H1 (cell line): ENCODE results near the gene ARAP3. TPM values are rescaled to one million over a fixed set of nuclear protein-coding genes. Genes with fewer than 3 reads are reported as not detected.

Experiments
- CTCF ChIA-PET: fragments of 300-600 bp; sonication (Branson Sonifier 250); formaldehyde crosslinking; loops from one replicate; lab custom pipeline; 2021; ENCODE audit not compliant: partially characterized antibody; lab: Charles Lee
- POLR2A ChIA-PET: fragments of 300-600 bp; sonication (Branson Sonifier 250); formaldehyde crosslinking; loops from one replicate; lab custom pipeline; 2021; ENCODE audit warnings: inconsistent platforms; ENCODE audit not compliant: partially characterized antibody; lab: Charles Lee
- DNase-seq, 2 experiments: peaks; one replicate each; pipeline versions ENCODE4 v3.0.0 to v3.0.0-alpha.2; 2010 to 2022; ENCODE audit warnings: low spot score in 2 of 2, low read depth in 1 of 2, mixed read lengths in 1 of 2
- FAIRE-seq: peaks from 2 replicates; lab custom pipeline; 2011; peaks lifted over from hg19 to GRCh38; lab: Jason Lieb, UNC
- H2AFZ ChIP-seq: 2 replicates; pipeline ENCODE4 v1.8.1; 2012; ENCODE audit warnings: low read length, inconsistent platforms
- H2AK5ac ChIP-seq: 2 replicates; pipeline ENCODE4 v1.6.1; 2013; ENCODE audit warnings: low read depth, low read length
- H2BK120ac ChIP-seq: replicated peaks from 2 replicates; pipeline ENCODE3; 2013; ENCODE audit warnings: low read depth, low read length, inconsistent platforms
- H2BK12ac ChIP-seq: 2 replicates; pipeline ENCODE4 v1.6.1; 2013; ENCODE audit warnings: low read depth, low read length
- H2BK15ac ChIP-seq: 2 replicates; pipeline ENCODE4 v1.6.1; 2013; ENCODE audit warnings: low read length
- H2BK20ac ChIP-seq: 2 replicates; pipeline ENCODE4 v1.6.1; 2013; ENCODE audit warnings: low read length
- H2BK5ac ChIP-seq: 2 replicates; pipeline ENCODE4 v1.6.1; 2013; ENCODE audit warnings: low read depth, low read length
- H3K14ac ChIP-seq: 2 replicates; pipeline ENCODE4 v1.6.1; 2013; ENCODE audit warnings: inconsistent platforms; ENCODE audit not compliant: insufficient read length
- H3K18ac ChIP-seq: 2 replicates; pipeline ENCODE4 v1.6.1; 2013; ENCODE audit warnings: low read length; ENCODE audit errors: extremely low read depth
- H3K23ac ChIP-seq: 2 replicates; pipeline ENCODE4 v1.6.1; 2013; ENCODE audit warnings: inconsistent platforms; ENCODE audit not compliant: insufficient read length
- H3K23me2 ChIP-seq: 2 replicates; pipeline ENCODE4 v1.6.1; 2013; ENCODE audit warnings: low read depth, low read length
- H3K27ac ChIP-seq: 2 replicates; pipeline ENCODE4 v1.6.1; 2011; ENCODE audit warnings: low read depth, low read length, inconsistent platforms
- H3K27me3 ChIP-seq, 4 experiments: replicated peaks in 1 of 4; 1 replicate in 1 of 4; 2 replicates in 3 of 4; pipeline versions ENCODE4 v1.6.1 to v1.8.1; 2011 to 2013; ENCODE audit warnings: low read length in 3 of 4, mild to moderate bottlenecking in 3 of 4, inconsistent platforms in 2 of 4, mixed read lengths in 2 of 4, moderate library complexity in 1 of 4; ENCODE audit not compliant: control insufficient read depth in 3 of 4, insufficient read depth in 3 of 4; ENCODE audit errors: extremely low read depth in 1 of 4
- H3K36me3 ChIP-seq, 4 experiments: 2 replicates each; pipeline versions ENCODE4 v1.6.1 to v1.8.1; 2011 to 2013; ENCODE audit warnings: mild to moderate bottlenecking in 4 of 4, low read length in 3 of 4, moderate library complexity in 2 of 4, control low read depth in 1 of 4, inconsistent platforms in 1 of 4; ENCODE audit not compliant: insufficient read depth in 4 of 4, control insufficient read depth in 2 of 4
- H3K4ac ChIP-seq: replicated peaks from 2 replicates; pipeline ENCODE3; 2013; ENCODE audit warnings: low read length, low read depth, mixed read lengths, inconsistent platforms; ENCODE audit not compliant: insufficient read length
- H3K4me1 ChIP-seq, 4 experiments: replicated peaks in 1 of 4; 1 replicate in 1 of 4; 2 replicates in 3 of 4; pipeline versions ENCODE4 v1.6.1 to v1.8.1; 2011 to 2013; ENCODE audit warnings: low read length in 3 of 4, inconsistent platforms in 2 of 4, mixed read lengths in 1 of 4; ENCODE audit not compliant: insufficient read depth in 4 of 4, control insufficient read depth in 3 of 4
- H3K4me2 ChIP-seq, 2 experiments: 2 replicates each; pipeline versions ENCODE4 v1.6.1 to v1.8.1; 2011 to 2013; ENCODE audit warnings: low read depth in 2 of 2, low read length in 2 of 2, control low read depth in 1 of 2, inconsistent platforms in 1 of 2, mild to moderate bottlenecking in 1 of 2; ENCODE audit not compliant: insufficient read depth in 1 of 2
- H3K4me3 ChIP-seq, 4 experiments: fragments of 200-600, 300-600 bp in 1 of 4; sonication (generic), shearing (Covaris generic), sonication (Bioruptor Twin) in 1 of 4; 2 replicates each; pipeline versions ENCODE4 v1.5.1 to v1.8.1; 2011 to 2016; ENCODE audit warnings: low read length in 4 of 4, low read depth in 3 of 4, control low read depth in 2 of 4, inconsistent platforms in 2 of 4, mild to moderate bottlenecking in 2 of 4, mixed read lengths in 1 of 4, moderate library complexity in 1 of 4; ENCODE audit not compliant: insufficient read depth in 2 of 4; ENCODE audit errors: extremely low read depth in 1 of 4
- H3K56ac ChIP-seq: replicated peaks from 2 replicates; pipeline ENCODE3; 2013; ENCODE audit warnings: low read depth, mild to moderate bottlenecking, mixed read lengths, low read length, inconsistent platforms; ENCODE audit not compliant: insufficient read length
- H3K79me1 ChIP-seq: 2 replicates; pipeline ENCODE4 v1.6.1; 2013; ENCODE audit warnings: low read depth, low read length, control low read depth
- H3K79me2 ChIP-seq, 2 experiments: 2 replicates each; pipeline versions ENCODE4 v1.6.1 to v1.8.1; 2012 to 2013; ENCODE audit warnings: low read length in 2 of 2, mild to moderate bottlenecking in 2 of 2, inconsistent platforms in 1 of 2; ENCODE audit not compliant: insufficient read depth in 2 of 2, control insufficient read depth in 1 of 2
- H3K9ac ChIP-seq, 4 experiments: replicated peaks in 1 of 4; 1 replicate in 1 of 4; 2 replicates in 3 of 4; pipeline versions ENCODE4 v1.6.1 to v1.8.1; 2011 to 2013; ENCODE audit warnings: low read depth in 3 of 4, low read length in 3 of 4, control low read depth in 2 of 4, mild to moderate bottlenecking in 2 of 4, moderate library complexity in 2 of 4, inconsistent platforms in 1 of 4; ENCODE audit errors: extremely low read depth in 1 of 4
- H3K9me3 ChIP-seq, 2 experiments: 2 replicates each; pipeline versions ENCODE4 v1.6.1 to v1.8.1; 2012 to 2013; ENCODE audit warnings: mild to moderate bottlenecking in 2 of 2, moderate library complexity in 2 of 2, control low read depth in 1 of 2, inconsistent platforms in 1 of 2, low read depth in 1 of 2, low read length in 1 of 2, mixed read lengths in 1 of 2; ENCODE audit not compliant: insufficient read depth in 2 of 2
- H4K20me1 ChIP-seq, 2 experiments: replicated peaks in 1 of 2; 2 replicates each; pipeline versions ENCODE3 to v1.8.1; 2011 to 2013; ENCODE audit warnings: inconsistent platforms in 2 of 2, low read length in 2 of 2, mild to moderate bottlenecking in 1 of 2; ENCODE audit not compliant: insufficient read depth in 2 of 2, control insufficient read depth in 1 of 2
- H4K5ac ChIP-seq: 2 replicates; pipeline ENCODE4 v1.6.1; 2013; ENCODE audit warnings: low read length, low read depth, mixed read lengths, inconsistent platforms; ENCODE audit not compliant: insufficient read length
- H4K8ac ChIP-seq: 2 replicates; pipeline ENCODE4 v1.8.0; 2013; ENCODE audit warnings: mild to moderate bottlenecking, moderate library complexity, low read length, inconsistent platforms; ENCODE audit not compliant: insufficient read depth; ENCODE audit errors: extremely low read depth
- H4K91ac ChIP-seq: replicated peaks from 2 replicates; pipeline ENCODE3; 2013; ENCODE audit warnings: low read length, mixed read lengths, inconsistent platforms; ENCODE audit not compliant: insufficient read length
- EZH2 ChIP-seq: fragments of 200-600 bp; sonication (generic); IDR thresholded peaks from 2 replicates; pipeline ENCODE4 v1.7.1; 2012; ENCODE audit warnings: low read depth, mild to moderate bottlenecking, moderate library complexity, low read length, inconsistent platforms; ENCODE audit not compliant: severe bottlenecking
- JUND ChIP-seq: IDR thresholded peaks from 2 replicates; pipeline ENCODE4 v1.6.1; 2011; ENCODE audit warnings: mild to moderate bottlenecking, improper control_type of control experiment, low read length
- MAX ChIP-seq: IDR thresholded peaks from 2 replicates; pipeline ENCODE4 v1.6.1; 2012; ENCODE audit warnings: inconsistent platforms
- SP4 ChIP-seq: IDR thresholded peaks from 2 replicates; pipeline ENCODE4 v1.6.1; 2012; ENCODE audit warnings: low read length, inconsistent platforms
- SRF ChIP-seq: IDR thresholded peaks from 2 replicates; pipeline ENCODE4 v1.6.1; 2011; ENCODE audit warnings: mild to moderate bottlenecking, low read depth, low read length, moderate library complexity
- YY1 ChIP-seq: IDR thresholded peaks from 2 replicates; pipeline ENCODE4 v1.6.1; 2011; ENCODE audit warnings: low read depth, mild to moderate bottlenecking, low read length
- WGBS, 2 experiments: shearing (Covaris generic) in 1 of 2; methylation state at CpG; one replicate each; pipeline versions ENCODE4 v1.1.6 to v1.1.7; 2013 to 2015; ENCODE audit warnings: low lambda C conversion rate in 2 of 2, mixed read lengths in 2 of 2, inconsistent platforms in 1 of 2, low coverage in 1 of 2, missing lambda C conversion rate in 1 of 2; ENCODE audit not compliant: insufficient replicate concordance in 2 of 2, insufficient coverage in 1 of 2, insufficient read length in 1 of 2; ENCODE audit errors: extremely low coverage in 1 of 2, missing lambda C conversion rate in 1 of 2; 5-methylcytosine and 5-hydroxymethylcytosine counted together
- polyA plus RNA-seq, 7 experiments: library from polyadenylated mRNA; depleted of rRNA in 3 of 7; stranded (reverse) in 5 of 7; unstranded in 2 of 7; fragments of >200 nt in 5 of 7; fragments of 200-250 nt in 2 of 7; gene quantifications; 1 replicate in 5 of 7; 2 replicates in 1 of 7; 4 replicates in 1 of 7; pipeline versions ENCODE4 v1.2.1 to v1.2.3, GENCODE V29; 2011 to 2013; ENCODE audit warnings: missing spikeins in 2 of 7, mixed read lengths in 2 of 7
- total RNA-seq: library from RNA; stranded (reverse); fragmentation: NEBNext Ultra II Directional; extraction: Animal tissue kit (Norgen Biotek cat#: 25700); gene quantifications from 2 replicates; pipeline ENCODE4 v1.2.1, GENCODE V29; 2021

The ARAP3 gene
- total and polyA plus RNA-seq, 2 of the 8 experiments (the other 6 are each of a cell fraction or from before 2014, with no cell fraction given), result 14.4 to 48.6 TPM

GRCh38 chr5:141655020-141655419 lies 27.0 kb downstream of the ARAP3 start:
- Histone ChIP-seq H4K91ac (no peak overlapping the region), H3K14ac (no peak overlapping the region), H2BK15ac (no peak overlapping the region), H4K5ac (no peak overlapping the region), H3K79me1 (no peaks in the 10 kb centered on the region), H2BK5ac (no peak overlapping the region), H3K4me3 (no peak overlapping the region), H3K4me2 (no peak overlapping the region), H3K27ac (no peak overlapping the region), H3K4ac (no peak overlapping the region), H4K20me1 (peaks cover 3 to 6% of the 10 kb centered on the region in 2 experiments), H3K4me1 (peaks cover 2 to 8% (median 6%) of the 10 kb centered on the region in 4 experiments), H3K9me3 (no peaks in the 10 kb centered on the region), H3K27me3 (no peaks in the 10 kb centered on the region; a peak in 1 of 7 replicates), H3K36me3 (peaks cover 2 to 19% (median 12%) of the 10 kb centered on the region in 4 experiments; a peak in 5 of 8 replicates), H3K56ac (no peak overlapping the region), H2AFZ (no peak overlapping the region), H3K9ac (no peak overlapping the region), H2BK12ac (no peak overlapping the region), H2AK5ac (no peak overlapping the region), H2BK120ac (no peak overlapping the region), H3K18ac (no peak overlapping the region), H3K23ac (no peak overlapping the region), H4K8ac (no peak overlapping the region), H2BK20ac (no peak overlapping the region), H3K79me2 (no peaks in the 10 kb centered on the region), H3K23me2 (peaks cover 3% of the 10 kb centered on the region; the same call in 1 of the 2 replicates)
- WGBS, 2 experiments, result 93% methylated on average over 6 of the region's 7 CpGs; no CpG with 5 or more reads in 1 of the 2 experiments
- FAIRE-seq (no peak), DNase-seq (no peak)
- ChIA-PET CTCF (interaction anchor here (1.2 to 1.3 kb wide), 2 partner anchors 14 kb away, joined by 4 to 6 read pairs; no protein-coding TSS in a partner anchor), POLR2A (interaction anchor here (1.1 to 2.0 kb wide), 3 partner anchors 12 to 36 kb away, joined by 3 to 6 read pairs (median 5); partner anchors contain the start of gene DIAPH1)
- TF ChIP-seq MAX, result no peak
- TF ChIP-seq JUND, result no peak
- TF ChIP-seq EZH2, result no peak
- no peak for TF ChIP-seq SP4
- no peak for TF ChIP-seq YY1
- TF ChIP-seq SRF, result no peak
